Adrenal gland (tissue), 12 donors: ENCODE results near the gene SMARCA1. TPM values are rescaled to one million over a fixed set of nuclear protein-coding genes. Genes with fewer than 3 reads are reported as not detected.

Experiments
- DNase-seq, 7 donors: peaks; one replicate each; pipeline ENCODE4 v3.0.0-alpha.2; 2019 to 2020
- H3K27ac ChIP-seq, 5 donors: fragments of 200-600 bp; sonication (generic) in 4 of 5; 1 replicate in 3 of 5; 2 replicates in 2 of 5; pipeline versions ENCODE4 v1.5.1 to v1.8.0; 2016 to 2020; ENCODE audit warnings: mild to moderate bottlenecking in 1 of 5
- H3K27me3 ChIP-seq: fragments of 200-600 bp; 2 replicates; pipeline ENCODE4 v1.8.0; 2021
- H3K36me3 ChIP-seq, 2 donors: fragments of 200-600 bp; replicated peaks in 1 of 2; 1 replicate in 1 of 2; 2 replicates in 1 of 2; pipeline versions ENCODE4 v1.5.1 to v1.8.0; 2018 to 2022
- H3K4me1 ChIP-seq, 2 donors: fragments of 200-600 bp; replicated peaks in 1 of 2; 1 replicate in 1 of 2; 2 replicates in 1 of 2; pipeline versions ENCODE4 v1.5.1 to v1.8.0; 2018 to 2021
- H3K4me3 ChIP-seq, 4 donors: fragments of 200-600 bp; sonication (generic) in 3 of 4; one replicate each; pipeline ENCODE4 v1.5.1; 2016 to 2018
- H3K9me3 ChIP-seq, 3 donors: fragments of 200-600 bp; sonication (generic) in 1 of 3; replicated peaks in 1 of 3; 1 replicate in 2 of 3; 2 replicates in 1 of 3; pipeline versions ENCODE4 v1.5.1 to v1.8.0; 2016 to 2021
- CTCF ChIP-seq, 6 experiments: fragments of 450-650 bp in 4 of 6; fragments of 200-600 bp in 2 of 6; sonication (generic) in 1 of 6; IDR thresholded peaks; 1 replicate in 5 of 6; 2 replicates in 1 of 6; pipeline versions ENCODE4 v1.5.1 to v1.8.0; 2016 to 2021; ENCODE audit warnings: antibody characterized with exemption in 6 of 6, mild to moderate bottlenecking in 2 of 6, moderate library complexity in 1 of 6
- POLR2A ChIP-seq, 2 donors: fragments of 450-650 bp; IDR thresholded peaks; one replicate each; pipeline ENCODE4 v1.6.1; 2017; ENCODE audit warnings: antibody characterized with exemption in 2 of 2, mild to moderate bottlenecking in 2 of 2, moderate library complexity in 1 of 2
- WGBS, 4 donors: extraction: QIAGEN DNeasy Blood & Tissue Kit in 2 of 4; methylation state at CpG; one replicate each; pipeline versions ENCODE4 v1.1.5 to v1.1.7; 2013 to 2017; 5-methylcytosine and 5-hydroxymethylcytosine counted together
- intact Hi-C, 2 donors: fragments of 100-400 bp; cut with DNase I; formaldehyde crosslinking; loops; one replicate each; pipeline versions ENCODE4 v1.14.1 to v1.15.0; 2022 to 2023
- polyA plus RNA-seq, 3 donors: library from polyadenylated mRNA; stranded (reverse); fragments of 200-250 nt in 2 of 3; fragments of 350-450 nt in 1 of 3; fragmentation: Illumina TruSeq in 1 of 3; extraction: RNeasy Lipid Tissue Mini Kit (QIAGEN cat#74804) in 1 of 3; gene quantifications; one replicate each; pipeline ENCODE4 v1.2.3, GENCODE V29; 2013 to 2014
- total RNA-seq, 9 donors: library from RNA; depleted of rRNA in 4 of 9; stranded (reverse); fragments of >200 nt in 4 of 9; fragments of 120-200 nt in 1 of 9; fragmentation: NEBNext Ultra II Directional in 1 of 9; extraction: Animal tissue kit (Norgen Biotek cat#: 25700) in 1 of 9; gene quantifications; one replicate each; pipeline versions ENCODE4 v1.1.0 to v1.2.4, GENCODE V29; 2013 to 2023
- donor health status: healthy with polysubstance abuse.
- donor health status: Bipolar disorder and iron deficiency.
- donor health status: DM: yes; HTN: yes; CAD: no.
- donor health status: DM: no; HTN: no; CAD: no.
- donor health status: DM: no; HTN: no; CAD: no.
- donor health status: DM: yes; HTN: yes; CAD: no.

Gene SMARCA1
- total and polyA plus RNA-seq, 12 donors, result 31.0 to 160 (median 110) TPM

DNA sequence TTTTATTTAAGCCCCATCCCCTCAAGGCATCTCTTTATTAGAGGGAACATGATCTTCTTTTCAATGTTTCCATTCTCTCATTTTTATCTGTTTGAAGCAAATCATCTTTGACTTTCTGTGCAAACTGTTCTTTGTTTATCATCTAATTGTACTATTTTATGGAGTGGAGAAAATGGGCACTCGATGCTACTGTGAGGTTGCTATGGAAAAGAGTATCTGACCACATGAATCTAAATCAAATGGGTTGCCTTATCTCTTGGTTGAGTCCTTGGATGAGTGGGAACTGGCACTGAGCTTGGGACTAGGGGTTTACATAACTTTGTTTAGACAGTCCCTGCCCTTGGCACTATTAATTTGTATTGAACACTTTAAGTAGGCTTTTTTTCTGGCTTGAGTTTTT lies 25.8 kb upstream of the SMARCA1 start:
- Histone ChIP-seq H3K9me3 (no peaks in the 10 kb centered on the region), H3K36me3 (no peaks in the 10 kb centered on the region), H3K27me3 (no peaks in the 10 kb centered on the region), H3K27ac (peak overlapping the region in 2 of 5 donors; percentile 30 to 38), H3K4me1 (peaks cover 7 to 12% of the 10 kb centered on the region in 2 donors), H3K4me3 (no peak overlapping the region)
- DNase-seq, result peak; percentile 37 to 77 (median 61)
- intact Hi-C loops, result no loop called here
- TF ChIP-seq CTCF (IDR thresholded peaks at IDR 0.05), result no peak
- no peak for TF ChIP-seq POLR2A (IDR thresholded peaks at IDR 0.05)
- WGBS, 4 donors, result 31 to 43% (median 38%) methylated on average over 1 of the region's 1 CpG

GRCh38 chrX:129545408-129545807 lies 22.1 kb upstream of the SMARCA1 start:
- Histone ChIP-seq H3K9me3 (no peaks in the 10 kb centered on the region), H3K36me3 (no peaks in the 10 kb centered on the region), H3K27me3 (no peaks in the 10 kb centered on the region), H3K27ac (peak overlapping the region in 1 of 5 donors; percentile 1), H3K4me1 (peaks cover 7 to 12% of the 10 kb centered on the region in 2 donors), H3K4me3 (no peak overlapping the region)
- WGBS, 4 donors, result 11 to 62% (median 48%) methylated on average over 1 of the region's 1 CpG
- no peak for TF ChIP-seq CTCF (IDR thresholded peaks at IDR 0.05)
- no peak for TF ChIP-seq POLR2A (IDR thresholded peaks at IDR 0.05)
- DNase-seq, result peak in 2 of 7 donors; percentile 15 to 22
- intact Hi-C loops, result no loop called here

DNA sequence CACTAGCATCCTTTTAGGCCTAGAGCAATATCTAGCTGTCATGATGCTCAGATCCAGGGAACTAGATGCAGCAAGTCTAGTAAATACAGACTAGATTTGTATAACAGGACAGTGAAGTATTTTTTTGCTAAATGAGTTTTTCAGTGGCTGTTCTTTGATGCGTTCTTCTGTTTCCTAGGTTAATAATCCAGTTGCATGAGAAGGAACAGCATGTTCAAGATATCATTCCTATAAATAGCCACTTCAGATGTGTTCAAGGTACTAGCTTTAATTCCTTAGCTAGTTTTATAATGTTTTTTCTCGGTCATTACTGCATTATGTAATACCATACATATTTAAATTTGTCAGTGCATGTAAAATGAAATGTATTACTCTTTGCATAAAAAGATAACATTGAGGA lies 21.5 kb upstream of the SMARCA1 start:
- no peak overlapping the region for H3K4me3 ChIP-seq
- WGBS, 4 donors, result 57 to 70% (median 67%) methylated on average over 2 of the region's 2 CpGs
- H3K9me3 ChIP-seq, result no peaks in the 10 kb centered on the region
- TF ChIP-seq CTCF (IDR thresholded peaks at IDR 0.05) (no peak), POLR2A (IDR thresholded peaks at IDR 0.05) (no peak)
- H3K27me3 ChIP-seq, result no peaks in the 10 kb centered on the region
- H3K27ac ChIP-seq, result peak overlapping the region in 1 of 5 donors; percentile 1
- DNase-seq, result no peak
- peaks cover 7 to 12% of the 10 kb centered on the region in 2 donors for H3K4me1 ChIP-seq
- no peaks in the 10 kb centered on the region for H3K36me3 ChIP-seq
- intact Hi-C loops, result no loop called here

- Histone ChIP-seq H3K4me3 (peak overlapping the region in 2 of 4 donors; percentile 53 to 77), H3K36me3 (no peaks in the 10 kb centered on the region), H3K4me1 (peaks cover 0 to 4% of the 10 kb centered on the region in 2 donors), H3K27me3 (no peaks in the 10 kb centered on the region), H3K27ac (peak overlapping the region in 4 of 5 donors; percentile 68 to 85 (median 77)), H3K9me3 (no peaks in the 10 kb centered on the region)
- intact Hi-C loops, result no loop called here
- TF ChIP-seq POLR2A (IDR thresholded peaks at IDR 0.05) (peak in 1 of 2 donors; percentile 15), CTCF (IDR thresholded peaks at IDR 0.05) (no peak)
- peak; percentile 16 to 56 (median 22) for DNase-seq
- WGBS, 4 donors, result 2 to 31% (median 8%) methylated on average over 2 to 14 of the region's 14 CpGs
Measured at GRCh38 chrX:129540722-129541184, 17.5 kb upstream of the SMARCA1 start.
